Muscle layer of duodenum (tissue), 2 donors: ENCODE measurements around the gene WWOX.
"Not testable (repeated sequence)": the region's sequence is repeated elsewhere in the genome, so short reads cannot be mapped to it uniquely, and the experiment has no call there.

Experiments used
- H3K27ac ChIP-seq: one replicate; pipeline ENCODE4 v1.7.0; 2013; ENCODE audit warnings: mild to moderate bottlenecking, low read length
- H3K27me3 ChIP-seq: one replicate; pipeline ENCODE4 v1.7.0; 2013; ENCODE audit warnings: low read depth, mild to moderate bottlenecking, control low read depth, low read length
- H3K36me3 ChIP-seq, 2 donors: one replicate each; pipeline ENCODE4 v1.7.0; 2013; ENCODE audit warnings: low read length in 2 of 2, control low read depth in 1 of 2, mild to moderate bottlenecking in 1 of 2; ENCODE audit not compliant: insufficient read depth in 2 of 2, control insufficient read depth in 1 of 2
- H3K4me1 ChIP-seq, 2 donors: one replicate each; pipeline ENCODE4 v1.7.0; 2013; ENCODE audit warnings: low read length in 2 of 2, mild to moderate bottlenecking in 2 of 2, control low read depth in 1 of 2, moderate library complexity in 1 of 2; ENCODE audit not compliant: insufficient read depth in 2 of 2, control insufficient read depth in 1 of 2
- H3K4me3 ChIP-seq, 2 donors: one replicate each; pipeline ENCODE4 v1.7.0; 2013; ENCODE audit warnings: low read length in 2 of 2, low read depth in 1 of 2, mild to moderate bottlenecking in 1 of 2
- H3K9me3 ChIP-seq, 2 donors: one replicate each; pipeline ENCODE4 v1.7.0; 2013; ENCODE audit warnings: low read length in 2 of 2, control low read depth in 1 of 2, mild to moderate bottlenecking in 1 of 2; ENCODE audit not compliant: control insufficient read depth in 1 of 2
- donor health status: healthy.

The WWOX gene

GRCh38 chr16:79204486-79204885, 1105.0 kb downstream of the WWOX start:
- Histone ChIP-seq H3K9me3 (no peaks in the 10 kb centered on the region), H3K36me3 (no peaks in the 10 kb centered on the region), H3K27ac (no peak overlapping the region), H3K4me1 (no peaks in the 10 kb centered on the region), H3K27me3 (no peaks in the 10 kb centered on the region), H3K4me3 (no peak overlapping the region)

- Histone ChIP-seq H3K9me3 (no peaks in the 10 kb centered on the region), H3K27me3 (no peaks in the 10 kb centered on the region), H3K4me1 (no peaks in the 10 kb centered on the region), H3K27ac (no peak overlapping the region), H3K4me3 (no peak overlapping the region), H3K36me3 (no peaks in the 10 kb centered on the region)
Observed at GRCh38 chr16:79206889-79207288, 1107.4 kb downstream of the WWOX start.

- Histone ChIP-seq H3K27me3 (no peaks in the 10 kb centered on the region), H3K36me3 (no peaks in the 10 kb centered on the region), H3K9me3 (peaks cover 0 to 4% of the 10 kb centered on the region in 2 donors), H3K4me3 (no peak overlapping the region), H3K27ac (no peak overlapping the region), H3K4me1 (no peaks in the 10 kb centered on the region)
Observed at GRCh38 chr16:79209308-79209707, 1109.9 kb downstream of the WWOX start.

- no peaks in the 10 kb centered on the region for H3K36me3 ChIP-seq
- no peaks in the 10 kb centered on the region for H3K4me1 ChIP-seq
- H3K4me3 ChIP-seq, result no peak overlapping the region
- no peaks in the 10 kb centered on the region for H3K27me3 ChIP-seq
- H3K27ac ChIP-seq, result no peak overlapping the region
- H3K9me3 ChIP-seq, result peaks cover 0 to 4% of the 10 kb centered on the region in 2 donors
Observed at GRCh38 chr16:79210607-79211006, 1111.2 kb downstream of the WWOX start.

- Histone ChIP-seq H3K27me3 (no peaks in the 10 kb centered on the region), H3K4me3 (no peak overlapping the region), H3K27ac (no peak overlapping the region), H3K4me1 (no peaks in the 10 kb centered on the region), H3K36me3 (no peaks in the 10 kb centered on the region), H3K9me3 (peaks cover 0 to 4% of the 10 kb centered on the region in 2 donors)
Observed at GRCh38 chr16:79211586-79211985, 1112.1 kb downstream of the WWOX start.

GRCh38 chr16:79212114-79212791, 1112.8 kb downstream of the WWOX start:
- no peaks in the 10 kb centered on the region for H3K4me1 ChIP-seq
- peaks cover 0 to 4% of the 10 kb centered on the region in 2 donors for H3K9me3 ChIP-seq
- H3K27ac ChIP-seq, result no peak overlapping the region
- H3K27me3 ChIP-seq, result no peaks in the 10 kb centered on the region
- no peak overlapping the region for H3K4me3 ChIP-seq
- H3K36me3 ChIP-seq, result no peaks in the 10 kb centered on the region

GRCh38 chr16:79213214-79213613, 1113.8 kb downstream of the WWOX start:
- Histone ChIP-seq H3K27me3 (no peaks in the 10 kb centered on the region), H3K27ac (no peak overlapping the region), H3K4me1 (no peaks in the 10 kb centered on the region), H3K4me3 (no peak overlapping the region), H3K9me3 (peaks cover 0 to 4% of the 10 kb centered on the region in 2 donors), H3K36me3 (no peaks in the 10 kb centered on the region)

- no peaks in the 10 kb centered on the region for H3K4me1 ChIP-seq
- H3K9me3 ChIP-seq, result peaks cover 0 to 4% of the 10 kb centered on the region in 2 donors
- no peaks in the 10 kb centered on the region for H3K36me3 ChIP-seq
- H3K27me3 ChIP-seq, result no peaks in the 10 kb centered on the region
- no peak overlapping the region for H3K4me3 ChIP-seq
- no peak overlapping the region for H3K27ac ChIP-seq
Observed at GRCh38 chr16:79215289-79215688, 1115.8 kb downstream of the WWOX start.

- peaks cover 0 to 4% of the 10 kb centered on the region in 2 donors for H3K9me3 ChIP-seq
- no peak overlapping the region for H3K27ac ChIP-seq
- H3K36me3 ChIP-seq, result no peaks in the 10 kb centered on the region
- no peaks in the 10 kb centered on the region for H3K27me3 ChIP-seq
- H3K4me3 ChIP-seq, result no peak overlapping the region
- no peaks in the 10 kb centered on the region for H3K4me1 ChIP-seq
Observed at GRCh38 chr16:79217375-79218011, 1118.0 kb downstream of the WWOX start.

GRCh38 chr16:79218351-79218750, 1118.9 kb downstream of the WWOX start:
- Histone ChIP-seq H3K9me3 (peaks cover 0 to 4% of the 10 kb centered on the region in 2 donors), H3K4me3 (no peak overlapping the region), H3K4me1 (no peaks in the 10 kb centered on the region), H3K27me3 (no peaks in the 10 kb centered on the region), H3K36me3 (no peaks in the 10 kb centered on the region), H3K27ac (no peak overlapping the region)

GRCh38 chr16:79225994-79226393, 1126.5 kb downstream of the WWOX start:
- H3K27me3 ChIP-seq, H3K27ac ChIP-seq, H3K9me3 ChIP-seq, H3K4me1 ChIP-seq, H3K4me3 ChIP-seq, H3K36me3 ChIP-seq: not testable (repeated sequence)

GRCh38 chr16:79229361-79229760, 1129.9 kb downstream of the WWOX start:
- Histone ChIP-seq H3K4me1 (no peaks in the 10 kb centered on the region), H3K9me3 (no peaks in the 10 kb centered on the region), H3K27me3 (no peaks in the 10 kb centered on the region), H3K4me3 (no peak overlapping the region), H3K27ac (no peak overlapping the region), H3K36me3 (no peaks in the 10 kb centered on the region)
